ENCODE results near the gene JCHAIN.

Gene JCHAIN

DNA sequence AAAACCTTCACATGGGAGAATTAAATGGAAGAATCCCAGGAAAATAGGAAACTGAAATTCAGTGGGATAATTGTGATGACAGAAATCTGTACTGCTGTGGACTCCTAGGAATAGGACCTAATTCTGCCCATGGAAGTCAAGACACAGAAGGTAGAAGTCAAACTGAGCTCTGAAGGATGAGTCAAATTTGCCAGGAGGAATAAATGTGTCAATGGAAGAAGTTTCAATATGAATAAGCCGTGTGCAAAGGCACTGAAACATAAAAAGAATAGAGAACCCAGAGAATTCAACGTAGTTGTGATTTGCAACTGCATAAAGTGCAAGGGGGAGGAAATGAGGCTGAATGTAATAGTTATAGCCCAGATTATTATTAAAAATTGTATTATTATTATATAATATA lies 26.1 kb downstream of the JCHAIN start:
- DNase-seq (ENCODE audit: low read depth): no peak

DNA sequence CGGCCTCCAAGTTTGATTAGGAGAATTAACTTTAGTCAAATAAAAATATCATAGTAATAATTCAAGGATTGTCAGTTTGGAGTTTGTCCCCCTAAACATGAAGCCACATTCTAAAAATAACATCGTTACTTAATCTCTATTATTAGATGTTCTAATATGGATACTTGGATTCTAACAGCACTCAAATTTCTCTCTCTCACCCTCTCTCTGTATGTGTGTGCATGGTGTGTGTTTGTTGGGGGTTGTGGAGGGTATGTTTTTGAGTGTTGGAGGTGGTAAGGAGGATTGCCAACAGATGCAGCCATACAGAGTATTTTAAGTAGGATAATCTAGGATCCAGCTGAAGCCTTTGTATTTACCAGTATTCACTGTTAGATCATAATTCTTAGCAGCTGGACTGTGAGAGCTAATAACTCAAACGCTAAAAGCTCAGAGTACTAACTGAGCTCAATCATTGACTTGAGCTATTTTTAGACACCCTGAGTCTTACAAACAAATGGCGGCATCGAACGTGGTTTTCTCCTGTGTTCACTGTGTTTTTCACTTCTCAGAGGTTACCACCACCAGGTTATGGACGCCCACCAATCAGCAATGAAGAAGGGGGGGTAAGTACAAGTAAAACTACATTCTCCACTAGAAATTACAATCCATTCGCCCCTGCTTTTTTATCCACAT lies 28.9 kb downstream of the JCHAIN start:
- DNase-seq (ENCODE audit: low read depth): no peak

DNA sequence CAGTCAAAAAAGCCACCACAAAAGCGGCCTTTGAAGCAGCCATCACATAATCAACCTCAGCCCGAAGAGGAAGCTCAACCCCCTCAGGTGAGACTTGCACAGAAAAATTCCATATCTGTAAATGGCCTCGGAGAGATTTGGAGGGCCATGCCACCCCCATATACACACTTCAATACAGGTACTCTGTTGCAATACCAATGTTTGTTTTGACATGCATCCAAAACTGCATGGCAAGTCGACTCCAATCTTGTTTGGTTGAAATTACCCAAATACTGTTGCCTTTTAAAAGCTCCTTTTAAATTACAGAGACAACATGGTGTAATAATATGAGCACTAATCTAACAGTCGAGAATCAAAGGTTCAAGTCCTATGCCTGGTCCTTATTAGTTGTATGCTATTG lies 31.8 kb downstream of the JCHAIN start:
- no peak for DNase-seq (ENCODE audit: low read depth)

DNA sequence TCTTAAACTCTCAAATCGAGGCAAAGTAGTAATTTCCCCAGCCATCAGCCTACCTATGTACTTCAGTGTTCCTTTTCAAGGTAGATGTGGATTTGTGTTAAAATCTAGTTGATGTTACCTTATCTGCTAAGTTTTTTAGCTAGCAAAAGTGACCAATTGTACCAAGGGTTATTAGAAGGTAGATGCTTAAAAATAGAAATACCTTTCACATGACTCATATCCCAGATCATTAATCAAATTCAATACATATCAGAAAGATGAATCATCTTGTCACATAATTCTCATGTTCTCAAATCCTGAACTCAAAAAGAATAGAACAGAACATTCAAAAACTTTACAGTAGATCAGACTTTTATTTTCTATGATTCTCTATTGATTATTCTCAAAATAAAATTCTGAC lies 34.3 kb downstream of the JCHAIN start:
- DNase-seq (ENCODE audit: low read depth): no peak

DNA sequence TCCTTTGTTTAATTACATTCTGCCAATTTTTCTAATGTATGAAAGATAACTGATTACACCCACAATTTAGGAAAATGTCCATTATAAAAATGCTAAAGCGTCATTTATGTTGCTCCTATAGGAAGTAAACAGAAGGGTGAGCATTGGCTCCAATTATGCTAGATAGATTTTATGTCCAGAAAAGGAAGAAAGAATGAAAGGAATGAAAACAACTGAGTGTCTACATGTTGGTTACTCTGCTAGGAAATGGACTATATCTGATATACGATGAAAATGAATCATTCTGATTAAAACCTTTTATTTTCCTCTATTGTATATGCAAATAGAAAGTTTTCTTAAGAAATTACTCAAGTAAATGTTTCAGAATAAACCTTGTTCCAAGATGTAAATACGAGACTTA lies 36.1 kb downstream of the JCHAIN start:
- DNase-seq (ENCODE audit: low read depth): no peak

DNA sequence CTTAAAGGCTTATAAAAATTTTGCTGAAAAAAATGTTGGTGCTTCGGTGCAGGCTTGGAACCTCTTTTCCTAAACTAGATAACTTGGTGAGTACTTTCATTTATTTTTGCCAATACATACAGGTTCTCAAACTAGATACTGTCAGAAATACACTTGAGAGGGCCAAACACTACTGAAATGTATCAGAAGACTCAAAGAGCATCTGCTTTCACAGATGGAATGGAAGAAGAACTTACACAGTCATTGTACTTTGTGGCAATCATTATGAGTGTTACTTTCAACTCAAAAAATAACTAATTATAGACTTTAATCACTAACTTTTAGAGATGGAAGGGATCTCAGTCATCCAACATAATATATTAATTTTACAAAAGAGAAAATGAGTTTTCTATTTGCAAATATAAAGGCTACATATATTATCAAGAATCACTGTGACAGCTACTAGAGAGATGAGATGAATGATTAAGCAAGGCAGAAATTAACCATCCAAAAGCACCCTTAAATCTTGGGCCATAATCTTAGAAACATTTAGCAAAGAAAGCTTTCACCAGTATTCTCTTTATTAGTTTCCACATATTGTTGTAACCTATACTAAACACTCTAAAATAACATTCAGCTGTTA lies 36.7 kb downstream of the JCHAIN start:
- DNase-seq (ENCODE audit: low read depth): no peak

DNA sequence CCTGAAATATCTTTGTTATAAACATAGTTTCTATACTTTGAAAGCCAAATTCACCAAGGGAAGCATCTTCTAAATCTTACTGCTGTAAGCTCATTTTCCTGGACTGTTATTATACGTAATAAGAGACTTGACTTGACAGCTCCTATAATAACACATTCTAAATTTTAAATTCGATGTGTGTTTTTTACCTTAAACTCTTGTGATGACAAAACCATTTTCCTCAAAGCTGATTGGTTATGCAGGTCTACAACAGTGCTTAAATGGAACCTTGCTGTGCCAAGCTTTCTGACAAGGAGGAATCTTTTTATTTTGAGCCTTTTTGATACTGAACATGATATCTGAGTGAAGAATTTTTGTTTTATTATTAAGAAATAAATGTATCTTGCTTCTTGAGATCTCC lies 37.9 kb downstream of the JCHAIN start, which contains the start of gene ENAM:
Gene ENAM (plus strand): TSS at position 301 of the 400 bp plus-strand sequence. CDS start 757 bp downstream, outside the sequence.
- DNase-seq (ENCODE audit: low read depth): no peak

DNA sequence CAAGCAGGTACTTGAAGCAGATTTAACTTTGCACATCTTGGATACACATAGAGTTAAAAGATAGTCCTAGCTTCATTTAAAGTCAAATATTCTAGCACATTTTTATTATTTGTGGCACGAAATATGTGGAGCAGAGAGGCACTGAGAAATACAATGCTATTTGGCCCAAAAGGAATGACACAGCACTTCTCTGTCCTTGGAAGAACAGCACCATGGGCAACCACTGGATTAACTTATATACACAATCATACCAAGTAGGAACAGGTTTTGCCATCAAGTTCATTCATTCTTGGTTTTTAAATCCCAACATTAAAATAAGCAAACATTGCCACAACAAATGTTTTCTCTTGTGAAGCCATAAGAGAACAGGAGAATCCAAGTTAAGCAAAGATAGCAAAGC lies 38.7 kb downstream of the JCHAIN start:
- DNase-seq (ENCODE audit: low read depth): no peak

DNA sequence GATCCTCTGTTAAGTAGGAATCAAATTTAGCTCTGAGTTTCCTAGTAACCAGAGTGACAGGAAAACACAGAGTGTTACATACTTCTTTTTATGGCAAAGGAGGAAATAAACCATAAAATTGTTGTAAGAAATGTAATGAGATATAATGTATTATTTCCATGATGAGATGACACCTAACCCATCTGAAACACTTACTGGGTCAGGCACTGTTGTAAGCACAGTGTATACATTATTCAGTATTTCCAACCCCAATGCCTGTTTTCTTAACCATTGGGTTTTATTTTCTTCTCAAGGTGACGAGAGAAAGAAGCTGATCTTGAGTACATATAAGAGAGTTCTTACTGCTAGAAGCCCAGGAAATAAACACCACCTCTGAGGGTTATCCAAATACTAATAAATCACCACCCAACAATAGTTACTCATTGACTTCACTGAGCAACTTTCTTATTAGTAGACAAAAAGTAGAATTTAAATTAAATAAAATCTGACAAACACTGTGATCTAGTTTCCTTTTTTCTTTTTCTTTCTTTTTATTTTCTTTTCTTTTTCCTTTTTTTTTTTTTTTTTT lies 42.0 kb downstream of the JCHAIN start:
- no peak for DNase-seq (ENCODE audit: low read depth)

DNA sequence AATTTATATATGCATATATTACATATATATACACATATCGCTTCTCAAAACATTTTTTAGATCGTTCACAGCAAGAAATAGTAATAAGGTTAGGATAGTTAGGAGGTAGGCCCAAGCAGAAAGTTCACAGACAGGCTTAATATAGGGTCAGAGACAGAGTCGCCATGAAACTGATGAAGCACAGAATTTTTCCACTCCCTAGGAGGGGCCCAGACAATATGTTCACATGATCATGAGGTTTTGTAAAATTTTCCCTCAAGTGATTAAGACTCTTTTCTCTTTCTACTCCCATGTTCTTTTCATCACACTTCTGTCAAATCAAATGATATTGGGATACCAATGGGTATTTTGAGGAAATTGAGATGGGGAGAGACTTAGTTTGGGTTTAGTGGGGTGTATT lies 43.0 kb downstream of the JCHAIN start:
- DNase-seq (ENCODE audit: low read depth): no peak

DNA sequence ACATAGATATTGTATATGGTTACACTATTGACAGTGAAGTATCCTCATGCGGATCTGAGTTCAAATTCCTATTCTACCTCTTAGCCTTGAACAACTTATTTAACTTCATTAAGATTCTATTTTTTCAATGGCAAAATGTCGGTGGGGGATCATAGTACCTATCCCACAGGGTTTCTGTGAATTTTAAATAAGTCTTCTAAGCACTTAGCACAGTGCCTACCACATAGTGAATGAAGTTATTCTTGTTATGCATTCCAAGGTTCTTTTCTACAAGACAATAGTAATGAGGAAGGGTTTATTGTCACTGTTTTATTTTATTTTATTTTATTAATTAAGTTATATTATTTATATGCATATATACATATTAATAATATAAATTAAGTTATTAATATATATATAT lies 46.5 kb downstream of the JCHAIN start:
- DNase-seq (ENCODE audit: low read depth): no peak

DNA sequence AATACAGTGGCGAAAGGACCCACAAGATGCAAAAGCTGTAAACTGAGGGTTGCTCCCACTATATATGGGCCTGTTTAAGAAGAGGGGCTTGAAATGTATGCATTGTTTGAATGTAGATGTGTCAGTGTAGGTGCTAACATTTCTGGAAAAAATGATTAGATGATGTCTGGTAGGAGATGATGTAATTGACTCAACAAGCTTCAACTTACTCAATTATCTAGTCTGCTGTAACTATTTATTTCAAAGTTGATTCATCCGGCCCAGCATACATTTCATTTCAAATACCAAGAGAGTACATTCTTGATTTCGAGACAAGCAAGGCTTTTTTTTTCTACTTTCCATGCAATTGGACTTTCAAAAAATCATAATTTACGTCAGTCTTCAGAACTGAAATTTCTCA lies 47.0 kb downstream of the JCHAIN start:
- no peak for DNase-seq (ENCODE audit: low read depth)

DNA sequence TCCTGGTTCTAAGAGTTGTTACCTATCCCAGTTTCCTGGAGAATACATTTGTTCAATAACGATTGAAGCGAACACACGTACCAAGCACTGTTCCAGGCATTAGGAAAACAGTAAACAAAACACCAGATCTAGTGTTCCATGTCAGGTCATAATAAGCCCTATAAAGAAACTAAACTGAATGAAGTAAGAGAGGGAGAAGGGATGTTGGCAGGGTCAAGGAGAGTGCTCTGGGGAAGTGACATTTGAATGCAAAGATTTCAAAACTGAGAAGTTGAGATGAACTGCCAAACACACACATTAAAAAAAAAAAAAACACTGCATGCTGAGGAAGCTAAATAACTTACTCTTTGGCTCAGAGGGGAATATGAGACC lies 52.1 kb downstream of the JCHAIN start:
- no peak for DNase-seq (ENCODE audit: low read depth)

DNA sequence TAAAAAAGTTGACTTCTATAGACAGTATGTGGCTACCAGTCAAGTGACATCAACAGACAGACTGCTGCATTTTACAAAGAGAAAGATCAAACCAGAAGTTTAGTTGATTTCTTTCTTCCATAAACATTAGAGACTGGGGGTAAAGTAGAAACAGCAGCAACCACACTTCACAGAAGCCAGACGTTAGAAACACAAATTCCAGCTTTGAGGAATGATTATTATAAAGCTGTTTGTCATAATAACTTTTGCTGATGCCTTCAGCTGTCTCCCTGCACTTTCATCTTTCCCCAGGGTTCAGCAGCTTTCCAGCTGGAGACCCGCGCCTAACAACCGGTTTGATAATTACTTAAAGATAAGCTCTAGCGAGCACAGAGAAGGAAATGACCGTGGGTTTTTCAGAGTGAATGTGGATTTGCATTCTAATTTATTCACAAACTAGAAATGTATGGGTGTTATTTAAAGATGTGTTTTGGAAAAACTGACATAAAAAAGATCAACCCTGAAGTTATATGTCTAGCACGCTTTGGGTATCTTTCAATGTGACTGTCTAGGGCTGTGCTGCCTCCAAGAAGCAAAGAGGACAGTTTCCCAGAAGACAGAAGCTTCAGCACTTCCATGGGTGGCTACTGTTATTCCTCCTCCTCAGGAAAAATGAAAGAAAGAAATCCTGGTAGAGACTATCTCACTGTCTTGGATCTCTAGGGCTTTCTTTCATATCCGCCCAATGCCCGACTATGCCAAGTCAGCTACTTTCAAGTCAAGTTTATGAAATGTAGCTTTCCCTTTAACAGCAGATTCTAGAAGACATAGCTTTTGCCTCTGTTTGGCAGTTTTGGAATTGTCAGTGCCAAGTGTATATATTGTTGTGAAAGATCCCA lies 52.8 kb downstream of the JCHAIN start:
- no peak for DNase-seq (ENCODE audit: low read depth)

DNA sequence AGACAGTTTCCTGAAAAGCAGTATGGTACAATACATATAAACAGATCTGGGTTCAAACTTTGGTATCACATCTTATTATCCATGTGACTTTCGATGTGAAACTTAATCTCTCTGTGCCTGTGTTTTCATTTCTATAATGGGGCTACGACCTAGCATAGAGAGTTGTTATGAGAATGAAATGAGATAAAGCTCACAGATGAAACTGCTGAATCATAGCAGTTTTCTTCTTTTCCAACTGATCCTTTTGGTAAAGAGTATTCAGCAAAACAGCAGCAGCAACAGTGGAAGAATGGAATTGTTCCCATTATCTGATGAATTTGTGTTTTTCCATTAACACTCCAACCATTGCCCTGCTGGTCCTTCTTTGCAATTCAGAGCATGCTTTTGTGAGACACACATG lies 58.0 kb downstream of the JCHAIN start:
- DNase-seq (ENCODE audit: low read depth): no peak

DNA sequence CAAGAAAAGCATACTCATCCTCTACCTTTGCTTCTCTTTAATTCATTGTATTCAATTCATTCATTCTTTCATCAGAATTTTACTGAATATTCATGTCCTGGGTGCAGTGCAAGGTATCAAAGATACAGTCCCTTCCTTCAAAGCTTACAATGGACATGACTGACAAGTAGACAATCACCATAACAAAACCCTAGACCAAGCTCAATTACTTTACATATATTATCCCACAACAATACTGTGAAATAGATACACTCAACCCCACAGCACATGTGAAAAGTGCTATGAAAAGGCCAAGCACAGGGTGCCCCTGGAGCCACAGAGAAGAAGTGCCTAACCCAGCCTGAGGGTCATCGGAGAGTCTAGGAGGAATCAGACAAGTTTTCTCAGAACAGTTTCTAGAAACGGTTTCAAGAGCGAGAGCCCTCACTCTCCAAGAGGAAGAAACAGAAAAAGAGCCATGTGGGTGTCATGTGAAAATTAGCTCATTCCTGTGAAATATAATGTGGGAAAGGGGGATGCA lies 58.9 kb downstream of the JCHAIN start:
- DNase-seq (ENCODE audit: low read depth): no peak

DNA sequence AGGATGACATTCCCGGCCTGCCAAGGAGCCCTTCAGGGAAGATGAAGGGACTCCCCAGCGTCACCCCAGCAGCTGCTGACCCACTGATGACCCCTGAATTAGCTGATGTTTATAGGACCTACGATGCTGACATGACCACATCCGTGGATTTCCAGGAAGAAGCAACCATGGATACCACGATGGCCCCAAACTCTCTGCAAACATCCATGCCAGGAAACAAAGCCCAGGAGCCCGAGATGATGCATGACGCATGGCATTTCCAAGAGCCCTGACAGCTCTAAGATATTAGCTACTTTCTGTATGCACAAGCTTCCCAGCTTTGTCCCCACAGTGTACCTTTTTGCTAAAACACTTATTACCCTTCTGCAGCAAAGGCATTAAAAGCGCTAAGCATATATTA lies 59.8 kb downstream of the JCHAIN start:
- no peak for DNase-seq (ENCODE audit: low read depth)
